SK-N-SH (cell line): ENCODE measurements around the gene HPCA. TPM values are rescaled to one million over a fixed set of nuclear protein-coding genes. Genes with fewer than 3 reads are reported as not detected.

ENCODE experiments used
- CTCF ChIA-PET: fragments of 300-600, 350-600 bp; formaldehyde crosslinking; extraction: SDS; loops from one replicate; lab custom pipeline; 2021; lab: Yijun Ruan, JAX
- POLR2A ChIA-PET: fragments of 350-600 bp; sonication (Branson Sonifier 250); formaldehyde crosslinking; extraction: SDS; loops from one replicate; lab custom pipeline; 2020; ENCODE audit warnings: antibody characterized with exemption, inconsistent platforms; lab: Yijun Ruan, JAX
- DNase-seq: peaks from one replicate; pipeline ENCODE4 v3.0.0; 2012
- H2AFZ ChIP-seq: fragments of 200-600 bp; sonication (generic); 2 replicates; pipeline ENCODE4 v1.8.1; 2016; ENCODE audit warnings: antibody characterized with exemption, mild to moderate bottlenecking, low read depth
- H3F3A ChIP-seq: fragments of 200-600 bp; sonication (generic); replicated peaks from 2 replicates; pipeline ENCODE3; 2016; ENCODE audit warnings: antibody characterized with exemption, mild to moderate bottlenecking; ENCODE audit not compliant: insufficient read depth
- H3K27ac ChIP-seq, 2 experiments: fragments of 200-500 bp in 1 of 2; fragments of 200-600 bp in 1 of 2; sonication (Bioruptor generic) in 1 of 2; sonication (generic), shearing (Covaris generic) in 1 of 2; 2 replicates each; pipeline versions ENCODE4 v1.5.1 to v1.6.1; 2014 to 2016; ENCODE audit warnings: low read depth in 2 of 2, inconsistent platforms in 1 of 2, low read length in 1 of 2, mild to moderate bottlenecking in 1 of 2, mixed read lengths in 1 of 2
- H3K27me3 ChIP-seq: fragments of 200-600 bp; sonication (generic), shearing (Covaris generic); 2 replicates; pipeline ENCODE4 v1.6.1; 2016; ENCODE audit warnings: mixed run types; ENCODE audit not compliant: insufficient read depth
- H3K36me3 ChIP-seq, 2 experiments: fragments of 200-500 bp in 1 of 2; fragments of 200-600 bp in 1 of 2; sonication (Bioruptor generic) in 1 of 2; sonication (generic) in 1 of 2; replicated peaks in 1 of 2; 2 replicates each; pipeline versions ENCODE3 to v1.5.1; 2014 to 2016; ENCODE audit warnings: low read length in 1 of 2, mild to moderate bottlenecking in 1 of 2; ENCODE audit not compliant: insufficient read depth in 2 of 2, control insufficient read depth in 1 of 2
- H3K4me1 ChIP-seq, 2 experiments: fragments of 200-500 bp in 1 of 2; fragments of 200-600 bp in 1 of 2; sonication (Bioruptor generic) in 1 of 2; sonication (generic), shearing (Covaris generic) in 1 of 2; 2 replicates each; pipeline versions ENCODE4 v1.5.1 to v1.6.1; 2014 to 2016; ENCODE audit warnings: low read depth in 1 of 2, low read length in 1 of 2, mixed run types in 1 of 2; ENCODE audit not compliant: insufficient read depth in 2 of 2, control insufficient read depth in 1 of 2
- H3K4me2 ChIP-seq: fragments of 200-600 bp; sonication (generic), shearing (Covaris generic); 2 replicates; pipeline ENCODE4 v1.6.1; 2017; ENCODE audit warnings: mixed run types
- H3K4me3 ChIP-seq, 2 experiments: fragments of 200-500 bp in 1 of 2; fragments of 200-600 bp in 1 of 2; sonication (Bioruptor generic) in 1 of 2; sonication (generic), shearing (Covaris generic) in 1 of 2; 2 replicates each; pipeline versions ENCODE4 v1.5.1 to v1.8.1; 2014 to 2016; ENCODE audit warnings: low read depth in 2 of 2, inconsistent platforms in 1 of 2, low read length in 1 of 2, mild to moderate bottlenecking in 1 of 2, mixed read lengths in 1 of 2, moderate library complexity in 1 of 2
- H3K79me2 ChIP-seq: fragments of 200-600 bp; sonication (generic); 2 replicates; pipeline ENCODE4 v1.8.1; 2017; ENCODE audit warnings: mild to moderate bottlenecking; ENCODE audit not compliant: insufficient read depth
- H3K9ac ChIP-seq: fragments of 200-600 bp; sonication (generic); 2 replicates; pipeline ENCODE4 v1.6.1; 2017; ENCODE audit warnings: mixed run types
- H3K9me2 ChIP-seq: fragments of 200-600 bp; sonication (generic); 2 replicates; pipeline ENCODE4 v1.6.1; 2017; ENCODE audit warnings: mixed run types
- H3K9me3 ChIP-seq: fragments of 200-600 bp; sonication (generic); 2 replicates; pipeline ENCODE4 v1.6.1; 2017; ENCODE audit warnings: mixed run types, mild to moderate bottlenecking, moderate library complexity
- H4K20me1 ChIP-seq: fragments of 200-600 bp; sonication (generic); 2 replicates; pipeline ENCODE4 v1.6.1; 2017; ENCODE audit warnings: mild to moderate bottlenecking, mixed run types; ENCODE audit not compliant: insufficient read depth
- FOXJ3 ChIP-seq: sonication (generic); formaldehyde crosslinking; IDR thresholded peaks from 2 replicates; pipeline ENCODE4 v1.5.1; 2020; ENCODE audit warnings: mild to moderate bottlenecking, missing genetic modification reagents
- MEF2A ChIP-seq: IDR thresholded peaks from 2 replicates; pipeline ENCODE4 v1.4.0; 2012; ENCODE audit warnings: low read depth, borderline replicate concordance
- SIN3A ChIP-seq: IDR thresholded peaks from 2 replicates; pipeline ENCODE4 v1.6.1; 2012; ENCODE audit warnings: low read depth, mild to moderate bottlenecking, low read length, moderate library complexity, borderline replicate concordance
- SMC3 ChIP-seq: IDR thresholded peaks from 2 replicates; pipeline ENCODE4 v1.6.1; 2012; ENCODE audit warnings: low read depth, low read length, improper control_type of control experiment
- TCF12 ChIP-seq: IDR thresholded peaks from 2 replicates; pipeline ENCODE4 v1.4.0; 2012
- YY1 ChIP-seq: IDR thresholded peaks from 2 replicates; pipeline ENCODE4 v1.4.0; 2012; ENCODE audit warnings: low read depth, mild to moderate bottlenecking
- WGBS: methylation state at CpG from one replicate; pipeline ENCODE4 v1.1.6; 2017; ENCODE audit warnings: low lambda C conversion rate; 5-methylcytosine and 5-hydroxymethylcytosine counted together
- polyA plus RNA-seq, 3 experiments: library from polyadenylated mRNA; depleted of rRNA; stranded (reverse); fragments of >200 nt; gene quantifications; 2 replicates each; pipeline ENCODE4 v1.2.3, GENCODE V29; 2012
- TF ChIP-seq, protein P1 (sequence below): fragments of 150-350 bp; IDR thresholded peaks from 2 replicates; pipeline ENCODE4 v1.6.1; 2017; ENCODE audit warnings: antibody characterized with exemption, low read length, low read depth, borderline replicate concordance
- TF ChIP-seq, protein P2 (sequence below): fragments of 200-600 bp; sonication (generic); IDR thresholded peaks from 2 replicates; pipeline ENCODE4 v1.6.1; 2017; ENCODE audit warnings: antibody characterized with exemption, mild to moderate bottlenecking, moderate library complexity
- TF ChIP-seq, protein P3 (sequence below): IDR thresholded peaks from 2 replicates; pipeline ENCODE4 v1.6.1; 2012; ENCODE audit warnings: mild to moderate bottlenecking, low read depth, low read length, moderate library complexity

Gene HPCA
- polyA plus RNA-seq, 1 of the 3 experiments (the other 2 are of a cell fraction), result not detected

GRCh38 chr1:32871364-32872191, 14.7 kb upstream of the HPCA start:
- Histone ChIP-seq H3K27me3 (no peaks in the 10 kb centered on the region), H3K9me2 (no peaks in the 10 kb centered on the region), H3K27ac (no peak overlapping the region), H3K9ac (no peak overlapping the region), H3K4me2 (peak overlapping the region; percentile 69), H2AFZ (no peak overlapping the region), H3K79me2 (no peaks in the 10 kb centered on the region)
- CTCF ChIA-PET, result interaction anchor here (0.6 to 4.3 kb wide), 30 partner anchors 10 to 471 kb away, joined by 3 to 46 read pairs (median 5); partner anchors contain the start of genes AZIN2, HPCA, S100PBP and YARS1
- 67% methylated on average over 10 of the region's 13 CpGs for WGBS
- TF ChIP-seq SMC3 (no peak), YY1 (no peak), SIN3A (no peak), MEF2A (no peak), FOXJ3 (CRISPR knock-in tag) (no peak), TCF12 (no peak)
- TF ChIP-seq, protein P1, sequence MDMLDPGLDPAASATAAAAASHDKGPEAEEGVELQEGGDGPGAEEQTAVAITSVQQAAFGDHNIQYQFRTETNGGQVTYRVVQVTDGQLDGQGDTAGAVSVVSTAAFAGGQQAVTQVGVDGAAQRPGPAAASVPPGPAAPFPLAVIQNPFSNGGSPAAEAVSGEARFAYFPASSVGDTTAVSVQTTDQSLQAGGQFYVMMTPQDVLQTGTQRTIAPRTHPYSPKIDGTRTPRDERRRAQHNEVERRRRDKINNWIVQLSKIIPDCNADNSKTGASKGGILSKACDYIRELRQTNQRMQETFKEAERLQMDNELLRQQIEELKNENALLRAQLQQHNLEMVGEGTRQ, result no peak
- TF ChIP-seq, protein P2, sequence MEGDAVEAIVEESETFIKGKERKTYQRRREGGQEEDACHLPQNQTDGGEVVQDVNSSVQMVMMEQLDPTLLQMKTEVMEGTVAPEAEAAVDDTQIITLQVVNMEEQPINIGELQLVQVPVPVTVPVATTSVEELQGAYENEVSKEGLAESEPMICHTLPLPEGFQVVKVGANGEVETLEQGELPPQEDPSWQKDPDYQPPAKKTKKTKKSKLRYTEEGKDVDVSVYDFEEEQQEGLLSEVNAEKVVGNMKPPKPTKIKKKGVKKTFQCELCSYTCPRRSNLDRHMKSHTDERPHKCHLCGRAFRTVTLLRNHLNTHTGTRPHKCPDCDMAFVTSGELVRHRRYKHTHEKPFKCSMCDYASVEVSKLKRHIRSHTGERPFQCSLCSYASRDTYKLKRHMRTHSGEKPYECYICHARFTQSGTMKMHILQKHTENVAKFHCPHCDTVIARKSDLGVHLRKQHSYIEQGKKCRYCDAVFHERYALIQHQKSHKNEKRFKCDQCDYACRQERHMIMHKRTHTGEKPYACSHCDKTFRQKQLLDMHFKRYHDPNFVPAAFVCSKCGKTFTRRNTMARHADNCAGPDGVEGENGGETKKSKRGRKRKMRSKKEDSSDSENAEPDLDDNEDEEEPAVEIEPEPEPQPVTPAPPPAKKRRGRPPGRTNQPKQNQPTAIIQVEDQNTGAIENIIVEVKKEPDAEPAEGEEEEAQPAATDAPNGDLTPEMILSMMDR, result no peak
- TF ChIP-seq, protein P3, sequence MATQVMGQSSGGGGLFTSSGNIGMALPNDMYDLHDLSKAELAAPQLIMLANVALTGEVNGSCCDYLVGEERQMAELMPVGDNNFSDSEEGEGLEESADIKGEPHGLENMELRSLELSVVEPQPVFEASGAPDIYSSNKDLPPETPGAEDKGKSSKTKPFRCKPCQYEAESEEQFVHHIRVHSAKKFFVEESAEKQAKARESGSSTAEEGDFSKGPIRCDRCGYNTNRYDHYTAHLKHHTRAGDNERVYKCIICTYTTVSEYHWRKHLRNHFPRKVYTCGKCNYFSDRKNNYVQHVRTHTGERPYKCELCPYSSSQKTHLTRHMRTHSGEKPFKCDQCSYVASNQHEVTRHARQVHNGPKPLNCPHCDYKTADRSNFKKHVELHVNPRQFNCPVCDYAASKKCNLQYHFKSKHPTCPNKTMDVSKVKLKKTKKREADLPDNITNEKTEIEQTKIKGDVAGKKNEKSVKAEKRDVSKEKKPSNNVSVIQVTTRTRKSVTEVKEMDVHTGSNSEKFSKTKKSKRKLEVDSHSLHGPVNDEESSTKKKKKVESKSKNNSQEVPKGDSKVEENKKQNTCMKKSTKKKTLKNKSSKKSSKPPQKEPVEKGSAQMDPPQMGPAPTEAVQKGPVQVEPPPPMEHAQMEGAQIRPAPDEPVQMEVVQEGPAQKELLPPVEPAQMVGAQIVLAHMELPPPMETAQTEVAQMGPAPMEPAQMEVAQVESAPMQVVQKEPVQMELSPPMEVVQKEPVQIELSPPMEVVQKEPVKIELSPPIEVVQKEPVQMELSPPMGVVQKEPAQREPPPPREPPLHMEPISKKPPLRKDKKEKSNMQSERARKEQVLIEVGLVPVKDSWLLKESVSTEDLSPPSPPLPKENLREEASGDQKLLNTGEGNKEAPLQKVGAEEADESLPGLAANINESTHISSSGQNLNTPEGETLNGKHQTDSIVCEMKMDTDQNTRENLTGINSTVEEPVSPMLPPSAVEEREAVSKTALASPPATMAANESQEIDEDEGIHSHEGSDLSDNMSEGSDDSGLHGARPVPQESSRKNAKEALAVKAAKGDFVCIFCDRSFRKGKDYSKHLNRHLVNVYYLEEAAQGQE, result no peak
- TF ChIP-seq, all 33 proteins: peak for 0
- POLR2A ChIA-PET, result no interaction called here
- H3K9me3 ChIP-seq, result no peaks in the 10 kb centered on the region
- DNase-seq, result no peak
- H3K36me3 ChIP-seq, result no peaks in the 10 kb centered on the region
- H3K4me1 ChIP-seq, result peaks cover 0 to 13% of the 10 kb centered on the region in 2 experiments; a peak in 1 of 4 replicates
- peaks cover 8% of the 10 kb centered on the region for H3F3A ChIP-seq
- no peaks in the 10 kb centered on the region for H4K20me1 ChIP-seq
- peak overlapping the region in 1 of 2 experiments; percentile 46; a peak in 3 of 4 replicates for H3K4me3 ChIP-seq
